RWPE1 (cell line): ENCODE data around the gene ARHGEF7.
"Not testable (repeated sequence)": the region's sequence is repeated elsewhere in the genome, so short reads cannot be mapped to it uniquely, and the experiment has no call there.

Experiments used
- CTCF ChIA-PET: fragments of 350-600 bp; sonication (Branson Sonifier 250); formaldehyde crosslinking; extraction: SDS; loops from one replicate; lab custom pipeline; 2021; lab: Yijun Ruan, JAX
- POLR2A ChIA-PET: fragments of 400-600 bp; formaldehyde crosslinking; extraction: SDS; loops from one replicate; lab custom pipeline; 2020; ENCODE audit warnings: antibody characterized with exemption; ENCODE audit not compliant: low non-redundant PET; lab: Yijun Ruan, JAX
- DNase-seq: peaks from one replicate; pipeline ENCODE4 v3.0.0; 2012; ENCODE audit warnings: low spot score
- H3K27ac ChIP-seq: fragments of 450-650 bp; 2 replicates; pipeline ENCODE4 v1.5.1; 2017
- CTCF ChIP-seq: fragments of 450-650 bp; conservative IDR thresholded peaks from 2 replicates; pipeline ENCODE4 v1.5.1; 2017; ENCODE audit warnings: low read depth, mild to moderate bottlenecking

Gene ARHGEF7

DNA sequence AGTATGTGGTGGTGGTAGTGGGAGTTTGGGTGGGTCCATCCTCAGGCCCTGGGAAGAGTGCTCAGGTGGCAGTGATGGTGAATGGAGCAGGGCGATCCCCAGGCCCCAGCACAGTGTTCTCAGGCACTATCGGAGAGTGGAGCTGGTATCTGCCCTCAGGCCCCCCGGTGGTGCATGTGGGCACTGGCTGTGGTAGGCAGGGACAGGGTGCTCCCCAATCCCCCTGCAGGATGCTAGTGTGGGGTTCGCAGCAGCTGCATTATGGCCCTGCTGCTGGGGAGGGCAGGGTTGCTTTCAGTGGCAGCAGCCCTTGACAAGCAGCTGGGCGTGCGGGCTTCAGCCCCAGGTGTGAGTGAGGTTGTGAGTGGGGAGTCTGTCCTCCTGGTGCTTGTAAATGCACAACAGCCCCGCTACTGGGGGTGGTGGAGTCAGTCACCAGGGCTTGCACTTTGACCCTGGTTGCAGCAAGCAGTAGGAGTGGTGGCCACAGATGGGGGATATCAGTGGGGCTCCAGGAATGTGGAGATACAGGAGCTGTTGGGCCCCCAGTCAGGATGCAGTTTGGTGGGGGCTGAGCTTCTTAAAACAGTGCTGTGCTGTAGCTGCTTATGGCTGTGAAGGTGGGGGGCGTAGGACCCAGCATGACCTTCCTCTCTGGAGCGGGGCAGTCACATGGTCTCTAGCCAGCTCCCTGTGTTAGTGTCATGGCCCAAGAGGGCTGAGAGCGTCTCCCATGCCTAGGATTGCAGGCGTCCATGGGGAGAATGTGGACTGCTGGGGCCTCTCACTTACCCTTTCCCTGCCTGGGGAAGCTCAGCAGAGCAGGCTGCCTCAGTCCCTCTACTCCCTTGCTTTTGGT lies 38.7 kb upstream of the ARHGEF7 start:
- H3K27ac ChIP-seq: no peak overlapping the region
- DNase-seq: no peak
- TF ChIP-seq CTCF: no peak
- POLR2A ChIA-PET: no interaction called here
- CTCF ChIA-PET: no interaction called here

DNA sequence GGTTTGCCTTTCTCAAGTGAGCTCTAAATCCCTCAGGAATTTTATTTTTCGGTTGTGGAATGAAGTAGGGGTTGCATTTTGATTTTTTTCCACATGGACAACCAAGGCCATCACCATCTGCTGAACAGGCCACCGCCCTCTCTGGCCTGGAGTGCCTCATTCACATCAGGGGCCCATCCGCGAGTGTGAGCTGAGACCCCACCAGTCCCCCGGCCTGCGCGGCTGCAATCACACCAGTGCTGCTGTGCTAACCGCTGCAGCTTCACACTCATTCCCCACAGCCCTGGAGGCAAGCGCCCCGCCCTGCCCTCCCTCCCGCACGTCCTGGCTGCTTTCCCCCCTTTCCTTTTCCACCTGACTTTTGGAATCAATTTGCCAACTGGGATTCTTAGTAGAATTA lies 35.7 kb upstream of the ARHGEF7 start:
- H3K27ac ChIP-seq: no peak overlapping the region
- ChIA-PET POLR2A (no interaction called here), CTCF (interaction anchor here (0.6 to 1.9 kb wide), 2 partner anchors 9 to 12 kb away, joined by 3 to 7 read pairs; no protein-coding TSS in a partner anchor)
- no peak for TF ChIP-seq CTCF
- DNase-seq: no peak

DNA sequence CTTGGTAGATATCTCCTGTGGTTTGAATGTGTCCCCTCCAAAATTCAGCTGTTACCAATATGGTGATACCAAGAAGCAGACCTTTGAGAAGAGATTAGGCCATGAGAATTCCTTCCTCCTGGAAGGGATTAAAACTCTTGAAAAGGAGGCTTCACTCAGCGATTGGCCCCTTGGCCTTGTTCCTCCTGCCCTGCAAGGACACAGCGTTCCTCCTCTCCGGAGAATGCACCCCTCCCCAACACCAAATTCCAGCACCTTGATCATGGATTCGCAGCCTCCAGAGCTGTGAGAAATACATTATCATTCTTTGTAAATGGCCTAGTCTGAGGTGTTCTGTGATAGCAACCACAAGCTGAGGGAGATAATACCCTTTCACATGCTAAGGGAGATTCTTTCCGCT lies 34.5 kb upstream of the ARHGEF7 start:
- DNase-seq: no peak
- POLR2A ChIA-PET: no interaction called here
- no peak overlapping the region for H3K27ac ChIP-seq
- CTCF ChIA-PET: no interaction called here
- TF ChIP-seq CTCF: no peak

- POLR2A ChIA-PET: no interaction called here
- DNase-seq: no peak
- no peak for TF ChIP-seq CTCF
- H3K27ac ChIP-seq: no peak overlapping the region
- CTCF ChIA-PET: no interaction called here
These were observed 32.9 kb upstream of the ARHGEF7 start for GRCh38 chr13:111082240-111082639.

DNA sequence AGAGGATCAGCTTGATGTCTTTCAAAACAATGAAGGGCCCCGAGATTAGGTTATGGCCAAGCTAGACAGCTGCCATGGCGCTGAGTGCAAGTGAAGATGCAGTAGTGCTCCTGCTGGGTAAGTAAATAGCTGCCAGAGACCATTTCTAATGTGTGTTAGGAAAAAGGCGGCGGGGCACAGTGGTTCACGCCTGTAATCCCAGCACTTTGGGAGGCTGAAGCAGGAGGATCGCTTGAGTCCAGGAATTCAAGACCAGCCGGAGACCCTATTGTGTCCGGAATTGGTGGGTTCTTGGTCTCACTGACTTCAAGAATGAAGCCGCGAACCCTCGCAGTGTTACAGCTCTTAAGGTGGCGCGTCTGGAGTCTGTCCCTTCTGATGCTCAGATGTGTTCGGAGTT lies 32.3 kb upstream of the ARHGEF7 start:
- DNase-seq, H3K27ac ChIP-seq, POLR2A ChIA-PET: not testable (repeated sequence)
- CTCF ChIA-PET: interaction anchor here (0.9 kb wide), 1 partner anchor 15 kb away, joined by 3 read pairs; no protein-coding TSS in a partner anchor

DNA sequence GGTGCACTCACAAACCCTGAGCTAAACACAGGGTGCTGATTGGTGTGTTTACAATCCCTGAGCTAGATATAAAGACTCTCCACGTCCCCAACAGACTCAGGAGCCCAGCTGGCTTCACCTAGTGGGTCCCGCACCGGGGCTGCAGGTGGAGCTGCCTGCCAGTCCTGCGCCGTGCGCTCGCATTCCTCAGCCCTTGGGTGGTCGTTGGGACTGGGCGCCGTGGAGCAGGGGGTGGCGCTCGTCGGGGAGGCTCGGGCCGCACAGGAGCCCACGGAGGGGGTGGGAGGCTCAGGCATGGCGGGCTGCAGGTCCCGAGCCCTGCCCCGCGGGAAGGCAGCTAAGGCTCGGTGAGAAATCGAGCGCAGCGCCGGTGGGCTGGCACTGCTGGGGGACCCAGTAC lies 31.4 kb upstream of the ARHGEF7 start:
- DNase-seq, H3K27ac ChIP-seq, POLR2A ChIA-PET: not testable (repeated sequence)
- CTCF ChIA-PET: interaction anchor here (0.5 kb wide), 1 partner anchor 1744 kb away, joined by 4 read pairs; no protein-coding TSS in a partner anchor

DNA sequence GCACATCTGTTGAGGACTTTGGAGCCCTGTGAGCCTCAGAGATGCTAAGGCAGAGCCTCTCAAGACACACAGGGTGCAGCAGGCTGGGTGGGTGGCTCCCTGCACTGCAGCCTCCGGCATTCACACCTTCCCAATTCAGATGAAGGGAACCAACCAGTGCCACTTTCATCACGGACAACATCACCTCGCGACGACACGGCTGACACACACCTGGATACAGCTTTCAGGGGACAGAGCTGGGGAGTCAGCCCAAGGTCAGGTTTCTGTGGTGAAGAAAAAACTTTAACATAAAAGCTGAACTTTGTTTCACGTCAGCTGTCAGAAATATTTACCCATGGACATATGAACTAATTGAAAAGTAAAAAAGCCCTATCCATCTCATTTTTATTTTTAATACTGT lies 24.9 kb upstream of the ARHGEF7 start:
- no peak overlapping the region for H3K27ac ChIP-seq
- no peak for TF ChIP-seq CTCF
- CTCF ChIA-PET: no interaction called here
- POLR2A ChIA-PET: no interaction called here
- no peak for DNase-seq
